ENCODE measurements around the gene NRXN2.

Gene NRXN2

DNA sequence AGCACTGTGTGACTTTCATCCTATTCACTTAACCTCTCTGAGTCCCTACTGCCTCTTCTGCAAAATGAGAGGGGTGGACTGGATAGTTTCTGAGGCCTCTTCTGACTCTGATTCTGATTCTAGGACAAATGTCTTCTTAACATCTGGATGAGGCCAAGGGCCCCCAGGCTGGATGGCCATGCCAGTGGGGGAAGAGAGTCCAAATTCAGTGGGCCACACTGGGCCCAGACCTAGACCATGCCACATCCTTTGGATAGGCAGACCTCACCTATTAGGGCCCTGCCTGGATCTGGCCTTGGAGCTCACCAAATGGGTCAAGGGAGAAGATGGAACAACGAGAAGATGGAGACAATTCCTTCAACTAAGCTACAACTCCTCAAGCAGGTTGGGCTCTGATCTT lies 24.6 kb downstream of the NRXN2 start:
- no peak for DNase-seq (ENCODE audit: low read depth in 2 of 2)

- no peak for DNase-seq (ENCODE audit: low read depth in 2 of 2)
Observed at GRCh38 chr11:64697663-64698375, 25.2 kb downstream of the NRXN2 start.

DNA sequence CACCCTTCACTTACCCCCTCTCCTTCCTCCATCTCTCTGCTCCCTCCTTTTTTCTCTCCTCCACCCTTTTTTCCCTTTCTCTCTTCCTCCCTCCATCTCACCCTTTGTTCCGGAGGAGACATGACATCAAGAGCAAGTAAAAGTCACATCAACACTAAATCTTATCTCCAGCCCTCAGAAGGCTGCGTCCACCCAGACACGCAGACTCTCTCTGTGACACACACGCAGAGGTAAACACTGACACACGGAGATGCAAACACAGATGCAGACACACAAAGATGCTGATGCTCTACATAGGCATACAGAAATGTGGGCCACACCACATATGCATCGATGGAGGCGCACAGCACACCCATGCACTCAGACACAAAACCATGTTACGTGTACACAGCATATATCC lies 27.0 kb downstream of the NRXN2 start:
- no peak for DNase-seq (ENCODE audit: low read depth in 2 of 2)

DNA sequence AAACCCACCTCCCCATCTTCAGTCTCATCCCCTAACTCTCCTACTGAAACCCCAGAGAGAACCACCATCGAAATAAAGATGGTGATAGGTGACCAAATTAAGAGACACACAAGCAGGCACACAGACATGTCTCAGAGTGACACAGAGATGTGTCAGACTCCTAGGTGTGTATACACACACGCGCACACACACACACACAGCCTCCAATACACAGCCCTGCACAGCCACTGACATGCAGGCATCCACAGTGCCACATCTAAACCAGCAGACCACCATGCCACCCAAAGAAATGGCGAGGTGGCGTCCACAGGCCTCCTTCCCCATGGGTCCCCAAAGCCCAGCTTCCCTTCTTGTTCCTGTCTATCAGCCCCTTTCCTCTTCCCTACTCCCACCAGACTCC lies 27.4 kb downstream of the NRXN2 start:
- no peak for DNase-seq (ENCODE audit: low read depth in 2 of 2)

- no peak for DNase-seq (ENCODE audit: low read depth in 2 of 2)
Observed at GRCh38 chr11:64694821-64695365, 28.1 kb downstream of the NRXN2 start.

DNA sequence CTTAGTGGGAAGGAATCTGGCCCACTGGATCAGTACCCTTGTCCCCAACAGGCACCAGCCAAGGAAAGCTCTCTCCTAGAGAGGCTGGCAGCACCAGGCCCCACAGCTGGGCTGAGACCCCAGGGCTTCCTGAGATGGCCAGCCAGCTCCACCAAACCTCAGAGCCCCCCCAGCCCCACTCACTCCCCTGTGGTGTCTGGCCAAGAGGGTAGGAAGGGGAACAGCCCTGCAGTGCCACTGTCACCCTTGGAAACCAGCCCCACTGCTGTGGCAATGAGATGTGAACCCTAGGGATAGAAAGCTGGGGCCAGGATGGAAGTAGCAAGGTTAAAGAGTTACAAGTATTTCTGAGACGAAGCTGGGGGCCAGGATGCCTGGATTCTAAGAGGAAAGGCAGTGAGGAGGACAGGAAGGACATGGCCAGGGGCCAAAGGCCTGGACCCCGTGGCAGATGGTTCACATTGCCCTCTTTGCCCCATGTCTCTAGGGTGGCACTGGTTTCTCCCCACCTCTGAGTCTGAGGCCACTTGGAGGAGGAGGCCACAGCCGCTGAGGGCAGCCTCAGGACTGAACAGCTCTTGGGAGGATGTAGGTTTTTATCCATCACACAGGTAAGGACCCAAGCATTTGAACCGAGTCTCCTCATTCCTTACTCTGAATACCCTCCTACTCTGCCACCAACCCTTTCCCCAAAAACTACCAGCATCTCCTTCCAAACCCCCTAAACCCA lies 28.8 kb downstream of the NRXN2 start:
- no peak for DNase-seq (ENCODE audit: low read depth in 2 of 2)

GRCh38 chr11:64692764-64693331 lies 30.1 kb downstream of the NRXN2 start:
- no peak for DNase-seq (ENCODE audit: low read depth in 2 of 2)

DNA sequence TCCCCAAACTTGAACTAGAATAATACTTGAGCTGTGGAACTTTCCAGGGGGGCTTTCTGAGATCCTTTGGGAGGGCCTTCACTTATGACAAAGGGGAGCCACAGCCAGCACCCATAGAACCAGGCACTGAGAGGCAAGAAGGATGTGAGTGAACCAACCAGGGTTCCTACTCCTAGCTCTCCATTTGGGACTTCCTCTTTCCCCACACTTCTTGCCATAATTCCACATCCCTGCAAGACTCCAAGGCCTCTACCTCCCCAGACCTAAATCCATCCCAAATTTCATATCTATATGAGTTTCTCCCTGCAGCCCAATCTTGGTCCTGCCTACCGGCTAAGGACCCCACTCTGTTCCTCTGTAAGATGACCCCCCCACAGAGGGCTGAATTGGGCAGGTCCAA lies 31.5 kb downstream of the NRXN2 start:
- no peak for DNase-seq (ENCODE audit: low read depth in 2 of 2)

DNA sequence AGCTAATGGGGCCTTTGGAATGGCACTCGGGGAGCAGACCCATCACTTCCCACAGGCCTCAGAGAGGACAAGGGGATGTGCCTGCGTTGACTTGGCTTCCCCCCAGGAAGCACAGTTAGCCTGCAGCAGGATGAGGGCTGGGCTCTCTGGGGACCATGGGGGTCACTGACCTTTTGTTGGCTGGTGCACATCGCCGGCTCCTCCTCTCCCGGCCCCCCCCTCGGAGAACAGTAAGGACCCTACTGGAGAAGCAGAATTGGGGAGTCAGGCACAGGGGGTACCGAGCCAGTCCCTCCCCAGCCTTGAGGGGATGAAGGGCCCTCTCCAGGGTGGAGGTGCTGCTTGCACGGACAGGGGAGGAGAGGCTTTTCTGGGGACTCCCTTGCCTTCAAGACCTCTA lies 32.8 kb downstream of the NRXN2 start:
- no peak for DNase-seq (ENCODE audit: low read depth in 2 of 2)

- peak; percentile 78 to 79 for DNase-seq (ENCODE audit: low read depth in 2 of 2)
Observed at GRCh38 chr11:64688534-64688982, 34.4 kb downstream of the NRXN2 start.

DNA sequence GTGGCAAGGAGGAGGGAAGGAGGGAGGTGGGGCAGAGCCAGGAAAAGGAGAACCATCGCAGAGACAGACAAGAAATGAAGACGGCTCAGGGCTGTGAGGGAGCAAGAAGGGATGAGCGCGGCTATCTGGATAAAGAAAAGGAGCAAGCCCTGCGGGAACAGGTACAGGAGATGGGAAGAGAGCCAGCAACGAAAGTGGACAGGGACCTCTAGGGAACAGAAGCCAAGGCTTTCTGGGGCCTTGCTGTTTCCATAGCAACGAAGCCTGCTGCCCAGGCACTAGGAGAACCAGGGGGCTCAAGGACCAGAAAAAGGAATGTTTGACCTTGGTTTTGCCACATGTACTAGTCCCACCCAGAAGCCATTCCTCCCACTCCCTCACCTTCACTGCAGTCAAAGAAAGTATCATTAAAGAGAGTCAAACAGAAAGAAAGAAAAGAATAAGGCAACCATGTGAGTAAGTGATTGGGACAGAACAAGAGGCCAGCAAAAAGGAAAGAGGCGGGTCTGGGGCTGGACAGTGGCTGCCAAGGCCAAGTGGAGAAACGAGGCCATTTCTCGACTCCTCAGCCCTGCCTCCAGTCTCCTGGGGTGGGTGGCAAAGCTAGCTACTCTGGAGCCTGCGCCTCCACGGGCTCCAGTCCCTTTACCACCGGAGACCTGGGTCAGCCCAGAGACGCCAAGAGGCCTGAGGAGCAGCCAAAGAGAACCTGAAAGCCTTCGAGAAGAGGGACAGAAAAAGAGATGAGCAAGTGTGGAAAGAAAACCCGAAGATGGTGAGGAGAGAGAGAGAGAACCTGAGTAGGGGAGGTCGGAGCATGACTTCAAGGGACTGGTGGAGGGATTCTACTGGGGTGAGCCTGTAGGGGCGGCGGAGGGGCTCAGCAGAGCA lies 35.1 kb downstream of the NRXN2 start:
- DNase-seq (ENCODE audit: low read depth in 2 of 2), result no peak

- no peak for DNase-seq (ENCODE audit: low read depth in 2 of 2)
Observed at GRCh38 chr11:64687204-64687603, 35.8 kb downstream of the NRXN2 start.

- DNase-seq (ENCODE audit: low read depth in 2 of 2), result no peak
Observed at GRCh38 chr11:64686466-64687170, 36.4 kb downstream of the NRXN2 start.

DNA sequence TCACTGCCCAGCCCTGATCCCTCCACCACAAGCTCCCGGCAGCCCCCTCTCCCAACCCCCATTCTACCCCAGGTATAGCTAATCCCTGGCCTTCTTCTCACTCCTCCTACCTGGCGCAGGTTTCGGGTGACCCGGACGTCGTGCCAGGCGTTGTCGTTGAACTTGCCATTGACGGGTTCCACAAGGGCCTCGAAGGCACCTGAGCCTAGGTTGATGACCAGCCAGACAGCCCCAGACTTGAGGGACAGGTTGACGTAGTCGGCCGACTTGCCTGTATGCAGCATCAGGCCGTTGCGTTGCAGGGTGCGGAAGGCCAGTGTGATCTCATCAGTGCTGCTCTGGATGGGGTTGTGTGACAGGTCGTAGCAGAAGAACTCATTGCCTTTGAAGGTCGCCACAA lies 37.5 kb downstream of the NRXN2 start:
- DNase-seq (ENCODE audit: low read depth in 2 of 2), result no peak

DNA sequence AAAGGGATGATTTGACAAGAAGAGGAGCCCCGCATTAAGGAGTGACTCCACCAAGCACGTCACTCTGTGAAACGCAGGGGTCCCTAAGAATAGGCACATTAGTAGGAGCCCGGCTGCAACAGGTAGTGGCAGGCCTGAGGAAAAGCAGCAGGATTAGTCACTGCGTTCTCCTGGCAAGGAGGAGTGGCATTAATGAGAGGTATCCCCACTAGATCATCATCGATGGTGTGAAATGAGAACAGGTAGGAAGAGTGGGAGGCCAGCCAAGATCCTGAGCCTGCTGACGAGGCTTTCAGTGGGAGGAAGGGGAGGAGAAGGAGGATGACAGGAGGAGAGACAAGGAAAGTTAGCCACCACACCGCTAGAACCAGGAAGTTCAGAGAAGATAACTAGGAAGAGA lies 38.6 kb downstream of the NRXN2 start:
- DNase-seq (ENCODE audit: low read depth in 2 of 2), result no peak

DNA sequence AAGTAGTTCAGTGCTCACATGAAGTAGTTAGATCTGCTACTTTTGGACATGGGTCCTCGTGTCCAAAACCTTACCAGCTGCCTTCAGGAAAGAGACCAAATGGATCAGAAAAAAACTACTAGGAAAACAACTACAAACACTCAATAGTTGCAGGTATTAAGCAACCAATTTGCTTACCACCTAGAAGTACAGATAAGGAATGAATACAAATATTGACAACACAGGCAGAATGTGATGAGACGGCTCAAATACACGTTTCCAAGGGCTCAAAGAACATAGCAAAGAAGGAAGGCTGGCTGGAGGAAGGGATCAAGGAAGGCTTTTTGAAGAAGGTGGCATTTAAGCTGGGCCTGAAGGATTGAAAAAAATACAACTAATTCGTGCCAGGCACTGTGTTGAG lies 41.8 kb downstream of the NRXN2 start:
- no peak for DNase-seq (ENCODE audit: low read depth in 2 of 2)

DNA sequence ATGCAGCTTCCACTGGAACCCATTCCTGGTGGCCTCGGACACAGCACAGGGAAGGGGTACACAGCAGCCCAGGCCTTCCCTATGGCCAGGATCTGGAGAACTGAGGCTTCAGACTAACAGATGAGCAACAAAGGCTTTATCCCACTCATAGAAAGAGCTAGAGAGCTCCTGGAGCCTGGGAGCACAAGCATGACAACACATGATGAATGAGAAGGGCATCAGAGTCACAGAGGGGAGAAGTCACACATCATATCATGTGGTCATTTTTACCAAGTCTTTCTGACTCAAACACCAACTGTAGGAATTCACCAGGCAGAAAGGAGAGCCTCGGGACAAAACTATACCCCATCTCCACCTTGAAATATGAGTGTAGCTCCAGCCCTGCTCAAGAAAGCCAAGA lies 43.2 kb downstream of the NRXN2 start:
- no peak for DNase-seq (ENCODE audit: low read depth in 2 of 2)

GRCh38 chr11:64677441-64678023 lies 45.5 kb downstream of the NRXN2 start:
- DNase-seq (ENCODE audit: low read depth in 2 of 2), result no peak

GRCh38 chr11:64676261-64676615 lies 46.8 kb downstream of the NRXN2 start:
- DNase-seq (ENCODE audit: low read depth in 2 of 2), result no peak

DNA sequence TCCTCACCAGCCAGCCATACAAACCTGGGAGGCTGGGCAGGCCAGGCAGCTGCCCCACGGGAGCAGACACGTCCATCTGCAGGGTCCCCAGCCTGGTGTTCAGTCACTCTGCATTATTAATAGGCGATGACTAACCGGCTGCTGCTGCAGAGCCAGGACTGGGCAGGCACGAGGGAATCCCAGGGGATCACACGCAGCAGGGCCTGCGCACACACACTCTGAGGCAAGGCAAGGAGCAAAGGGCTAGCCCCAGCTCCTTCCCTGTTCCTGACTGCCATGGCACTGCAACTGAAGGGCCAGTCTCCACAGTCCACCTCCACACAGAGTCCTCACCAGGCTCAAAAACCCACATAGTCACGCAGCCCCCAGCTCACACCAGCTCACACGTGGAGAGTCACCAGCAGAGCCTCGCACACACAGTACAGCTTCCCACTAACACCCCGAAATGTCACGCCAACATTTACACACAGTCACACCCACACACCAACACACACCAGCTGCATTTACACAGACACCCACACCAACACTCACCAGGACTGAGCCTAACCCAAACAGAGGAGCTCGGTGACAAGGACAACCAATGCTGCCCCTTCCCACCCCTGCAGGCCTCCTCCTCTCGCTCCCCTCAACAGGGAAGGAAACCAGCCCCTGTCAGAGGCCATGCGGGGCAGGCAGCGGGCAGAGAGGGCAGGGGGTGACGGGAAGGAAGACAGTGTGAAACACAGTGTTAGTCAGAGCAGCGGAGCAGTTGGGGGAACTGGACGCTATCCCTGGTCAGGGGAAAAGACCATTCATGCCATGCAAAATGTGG lies 47.3 kb downstream of the NRXN2 start:
- DNase-seq (ENCODE audit: low read depth in 2 of 2), result no peak

All from stimulated activated CD8-positive, alpha-beta memory T cell treated with anti-CD3 and anti-CD28 coated beads, Interleukin-7, amount 100 ng/mL, for 4 hours (primary cell).